ENCODE measurements around the gene SYPL2. TPM values are rescaled to one million over a fixed set of nuclear protein-coding genes. Genes with fewer than 3 reads are reported as not detected.

SYPL2 gene
- total and polyA plus RNA-seq, 2 of the 8 experiments (the other 6 are each of a cell fraction or from before 2014, with no cell fraction given), result 1.5 TPM

GRCh38 chr1:109485001-109485400 lies 18.7 kb downstream of the SYPL2 start:
- H2BK120ac ChIP-seq (replicated peaks; ENCODE audit: low read depth, low read length), result no peak overlapping the region
- no peak overlapping the region for H4K8ac ChIP-seq (ENCODE audit: extremely low read depth, insufficient read depth, low read length)
- peak overlapping the region; percentile 69 for H4K91ac ChIP-seq (replicated peaks; ENCODE audit: insufficient read length, low read length)
- peaks cover 0 to 9% (median 2%) of the 10 kb centered on the region in 4 experiments; a peak in 3 of 7 replicates for H3K4me1 ChIP-seq (replicated peaks in 1 of 4; ENCODE audit: control insufficient read depth in 3 of 4, insufficient read depth in 4 of 4, low read length in 3 of 4)
- peaks cover 16% of the 10 kb centered on the region for H3K23me2 ChIP-seq (ENCODE audit: low read depth, low read length)
- no peak overlapping the region for H3K14ac ChIP-seq (ENCODE audit: insufficient read length)
- no peak overlapping the region for H3K23ac ChIP-seq (ENCODE audit: insufficient read length)
- H2BK15ac ChIP-seq (ENCODE audit: low read length), result no peak overlapping the region
- no peak overlapping the region for H4K5ac ChIP-seq (ENCODE audit: insufficient read length, low read depth, low read length)
- H3K79me2 ChIP-seq (ENCODE audit: control insufficient read depth in 1 of 2, insufficient read depth in 2 of 2, low read length in 2 of 2), result no peaks in the 10 kb centered on the region
- no peaks in the 10 kb centered on the region for H4K20me1 ChIP-seq (replicated peaks in 1 of 2; ENCODE audit: control insufficient read depth in 1 of 2, insufficient read depth in 2 of 2, low read length in 2 of 2)
- no peak overlapping the region for H2AFZ ChIP-seq (ENCODE audit: low read length)
- WGBS, 2 experiments (ENCODE audit: extremely low coverage in 1 of 2, insufficient coverage in 1 of 2, insufficient read length in 1 of 2, insufficient replicate concordance in 2 of 2, low coverage in 1 of 2, low lambda C conversion rate in 2 of 2, missing lambda C conversion rate in 1 of 2), result 20% methylated on average over 2 of the region's 3 CpGs; no CpG with 5 or more reads in 1 of the 2 experiments
- ChIA-PET POLR2A (ENCODE audit: partially characterized antibody) (interaction anchor here (0.6 to 3.1 kb wide), 6 partner anchors 9 to 124 kb away, joined by 3 to 17 read pairs (median 8); partner anchors contain the start of genes AMIGO1, CYB561D1 and PSMA5), CTCF (ENCODE audit: partially characterized antibody) (interaction anchor here (0.6 to 43.7 kb wide), 7 partner anchors 9 to 180 kb away, joined by 3 to 1755 read pairs (median 3); partner anchors contain the start of genes AMIGO1, CYB561D1 and GPR61)
- no peaks in the 10 kb centered on the region for H3K36me3 ChIP-seq (ENCODE audit: control insufficient read depth in 2 of 4, insufficient read depth in 4 of 4, low read length in 3 of 4)
- no peak overlapping the region for H3K4ac ChIP-seq (replicated peaks; ENCODE audit: insufficient read length, low read depth, low read length)
- H3K4me2 ChIP-seq (ENCODE audit: insufficient read depth in 1 of 2, low read depth in 2 of 2, low read length in 2 of 2), result peak overlapping the region; percentile 94 to 99
- H2BK5ac ChIP-seq (ENCODE audit: low read depth, low read length), result 0 out of 2 replicates have a peak overlapping the region, but pooled peaks have one; percentile 95
- H2AK5ac ChIP-seq (ENCODE audit: low read depth, low read length), result no peak overlapping the region
- peak overlapping the region; percentile 63 to 83 (median 78); a peak in 7 of 8 replicates for H3K4me3 ChIP-seq (ENCODE audit: extremely low read depth in 1 of 4, insufficient read depth in 2 of 4, low read depth in 3 of 4, low read length in 4 of 4)
- no peaks in the 10 kb centered on the region for H3K9me3 ChIP-seq (ENCODE audit: insufficient read depth in 2 of 2, low read depth in 1 of 2, low read length in 1 of 2)
- no peak for FAIRE-seq
- no peak overlapping the region for H2BK12ac ChIP-seq (ENCODE audit: low read depth, low read length)
- 0 out of 2 replicates have a peak overlapping the region, but pooled peaks have one; percentile 97 for H3K18ac ChIP-seq (ENCODE audit: extremely low read depth, low read length)
- H3K9ac ChIP-seq (replicated peaks in 1 of 4; ENCODE audit: extremely low read depth in 1 of 4, low read depth in 3 of 4, low read length in 3 of 4), result no peak overlapping the region; a peak in 1 of 7 replicates
- H2BK20ac ChIP-seq (ENCODE audit: low read length), result no peak overlapping the region
- no peaks in the 10 kb centered on the region for H3K79me1 ChIP-seq (ENCODE audit: low read depth, low read length)
- no peak overlapping the region for H3K27ac ChIP-seq (ENCODE audit: low read depth, low read length)
- H3K56ac ChIP-seq (replicated peaks; ENCODE audit: insufficient read length, low read depth, low read length), result no peak overlapping the region
- no peak for DNase-seq (ENCODE audit: low read depth in 1 of 2, low spot score in 2 of 2)
- H3K27me3 ChIP-seq (replicated peaks in 1 of 4; ENCODE audit: control insufficient read depth in 3 of 4, extremely low read depth in 1 of 4, insufficient read depth in 3 of 4, low read length in 3 of 4), result no peaks in the 10 kb centered on the region; a peak in 1 of 7 replicates
- TF ChIP-seq EZH2 (IDR thresholded peaks at IDR 0.05; ENCODE audit: low read depth, low read length, severe bottlenecking) (no peak), HDAC6 (IDR thresholded peaks at IDR 0.05; ENCODE audit: low read depth, low read length) (no peak), RNF2 (IDR thresholded peaks at IDR 0.05; ENCODE audit: borderline replicate concordance, low read depth, low read length, missing control alignments, poor library complexity, severe bottlenecking) (no peak), SIN3A (conservative IDR thresholded peaks at IDR 0.05 in 1 of 2, IDR thresholded peaks at IDR 0.05 in 1 of 2; ENCODE audit: low read depth in 1 of 2, low read length in 2 of 2) (no peak), ZNF274 (IDR thresholded peaks at IDR 0.05; ENCODE audit: borderline replicate concordance, extremely low read depth, low read length) (no peak), FOSL1 (IDR thresholded peaks at IDR 0.05; ENCODE audit: insufficient read depth, low read depth, low read length) (no peak), CBX5 (IDR thresholded peaks at IDR 0.05; ENCODE audit: low read depth, low read length) (no peak), SIRT6 (IDR thresholded peaks at IDR 0.05; ENCODE audit: low read length) (no peak), TBP (IDR thresholded peaks at IDR 0.05; ENCODE audit: low read depth, low read length) (no peak), RAD21 (IDR thresholded peaks at IDR 0.05 in 1 of 2, conservative IDR thresholded peaks at IDR 0.05 in 1 of 2; ENCODE audit: low read depth in 2 of 2, low read length in 2 of 2) (no peak), KDM5A (IDR thresholded peaks at IDR 0.05; ENCODE audit: low read length) (no peak), CHD2 (IDR thresholded peaks at IDR 0.05; ENCODE audit: low read length) (no peak), BRCA1 (IDR thresholded peaks at IDR 0.05; ENCODE audit: low read depth, low read length) (no peak)
